HG02938 (cell line): ENCODE data around the gene CSGALNACT2.
"Not testable (repeated sequence)": the region's sequence is repeated elsewhere in the genome, so short reads cannot be mapped to it uniquely, and the experiment has no call there.

Experiments
- ATAC-seq: cut with Tn5 transposase; IDR thresholded peaks from one replicate; pipeline ENCODE4 v1.9.1; 2021; ENCODE audit warnings: mild to moderate bottlenecking, moderate library complexity; ENCODE audit not compliant: unreplicated experiment

Gene CSGALNACT2

GRCh38 chr10:43174969-43175368, 36.7 kb downstream of the CSGALNACT2 start:
- ATAC-seq = no peak

GRCh38 chr10:43176271-43176670, 38.0 kb downstream of the CSGALNACT2 start:
- ATAC-seq = no peak

DNA sequence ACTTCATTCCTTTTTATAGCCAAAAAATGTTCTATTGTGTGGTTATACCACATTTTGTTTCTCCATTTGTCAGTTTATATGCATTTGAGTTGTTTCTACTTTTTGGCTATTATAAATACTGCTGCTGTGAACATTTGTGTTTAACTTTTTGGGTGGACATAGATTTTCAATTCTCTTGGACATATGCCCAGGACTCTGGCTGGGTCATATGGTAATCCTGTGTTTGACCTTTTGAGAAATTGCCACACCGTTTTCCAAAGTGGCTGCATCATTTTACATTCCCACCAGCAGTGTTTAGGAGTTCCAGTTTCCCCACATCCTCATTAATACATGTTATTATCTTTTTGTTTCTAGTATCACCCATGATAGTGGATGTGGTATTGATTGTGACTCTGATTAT, 39.4 kb downstream of the CSGALNACT2 start:
- no peak for ATAC-seq

DNA sequence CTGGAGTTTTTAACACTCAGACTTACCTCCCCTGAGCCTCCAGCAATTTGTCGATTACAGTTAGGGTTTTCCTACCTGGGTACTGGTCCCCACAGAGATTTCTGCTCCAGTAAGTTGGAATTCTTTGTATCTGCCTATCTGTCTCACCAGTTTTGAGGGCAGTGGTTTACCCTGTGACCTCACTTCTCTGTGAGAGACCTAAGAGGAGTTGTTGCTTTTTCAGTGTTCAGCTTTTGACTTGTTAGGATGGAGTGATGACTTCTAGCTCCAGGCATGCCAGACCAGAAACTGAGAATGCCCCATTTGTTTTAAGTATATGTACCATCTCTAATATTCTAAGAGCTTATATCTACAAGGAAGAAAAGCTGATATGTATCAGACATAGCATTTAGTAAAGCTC, 42.9 kb downstream of the CSGALNACT2 start:
- ATAC-seq = no peak

GRCh38 chr10:43183764-43184163, 45.5 kb downstream of the CSGALNACT2 start:
- not testable (repeated sequence) for ATAC-seq

DNA sequence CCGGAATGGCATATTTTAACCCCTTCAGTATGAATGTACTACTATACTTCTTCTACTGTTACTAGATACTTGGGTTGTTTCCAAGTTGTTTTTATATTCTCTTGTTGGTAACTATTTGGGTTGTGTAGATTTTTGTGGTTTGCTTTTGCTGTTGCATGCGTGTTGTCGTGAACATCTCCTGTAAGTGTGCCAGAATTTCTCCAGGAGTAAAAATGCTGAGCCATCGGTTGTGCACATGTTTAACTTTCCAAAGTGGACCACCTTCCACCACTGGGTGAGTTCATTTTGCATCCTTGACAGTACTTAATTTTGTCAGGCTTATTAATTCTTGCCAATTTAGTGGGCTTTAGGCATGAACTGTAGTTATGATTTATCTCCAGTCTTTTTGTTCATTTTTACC, 47.9 kb downstream of the CSGALNACT2 start:
- no peak for ATAC-seq

GRCh38 chr10:43187213-43187612, 49.0 kb downstream of the CSGALNACT2 start:
- no peak for ATAC-seq

- no peak for ATAC-seq
Observed at GRCh38 chr10:43188702-43189101, 50.5 kb downstream of the CSGALNACT2 start.

GRCh38 chr10:43190289-43190688, 52.0 kb downstream of the CSGALNACT2 start:
- ATAC-seq = no peak

GRCh38 chr10:43190775-43191174, 52.5 kb downstream of the CSGALNACT2 start:
- no peak for ATAC-seq

DNA sequence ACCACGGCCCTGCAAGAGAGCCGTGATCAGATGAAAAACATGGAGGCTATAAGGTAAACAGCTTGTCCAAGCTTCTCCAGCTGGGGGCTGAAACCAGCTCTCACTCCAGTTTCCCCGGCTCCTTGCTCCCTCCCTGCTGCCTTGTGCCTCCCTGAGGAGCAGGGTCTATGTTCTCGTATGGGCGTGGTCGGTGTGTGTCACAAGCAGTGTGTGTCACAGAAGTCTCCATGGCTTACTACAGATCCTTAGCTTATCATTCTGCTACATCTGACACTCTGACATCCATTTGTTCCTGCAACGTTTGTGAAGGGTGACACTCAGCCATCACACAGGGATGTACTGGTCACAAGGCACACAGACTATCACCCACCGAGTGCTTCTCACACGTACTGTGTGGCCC, 54.6 kb downstream of the CSGALNACT2 start:
- no peak for ATAC-seq

DNA sequence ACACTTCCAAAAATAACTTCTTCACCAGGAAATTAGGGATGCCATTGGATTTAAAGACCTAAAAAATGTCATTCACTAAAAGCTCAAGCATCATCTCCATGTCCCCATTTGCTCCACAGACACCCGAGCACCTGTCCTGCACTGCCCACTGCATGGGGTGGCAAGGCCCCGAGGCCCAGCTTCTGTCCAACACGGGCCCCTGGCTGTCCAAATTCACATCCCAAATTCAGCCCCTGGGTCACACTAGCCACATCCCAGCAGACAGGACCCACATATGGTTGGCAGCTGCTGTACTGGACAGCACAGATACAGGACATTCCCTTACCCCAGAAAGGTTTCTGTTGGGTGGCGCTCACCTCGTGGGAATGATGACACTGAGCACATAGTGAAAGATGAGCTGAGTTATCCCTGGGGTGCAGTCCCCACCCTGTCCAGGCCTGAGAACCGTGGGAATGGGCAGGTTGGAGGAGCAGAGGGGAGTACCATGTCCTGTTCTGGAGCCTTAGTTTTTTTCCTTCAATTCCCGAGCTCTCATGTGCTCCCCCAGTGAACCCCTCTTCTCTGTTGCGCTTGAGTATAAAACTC, 55.3 kb downstream of the CSGALNACT2 start:
- ATAC-seq = no peak

DNA sequence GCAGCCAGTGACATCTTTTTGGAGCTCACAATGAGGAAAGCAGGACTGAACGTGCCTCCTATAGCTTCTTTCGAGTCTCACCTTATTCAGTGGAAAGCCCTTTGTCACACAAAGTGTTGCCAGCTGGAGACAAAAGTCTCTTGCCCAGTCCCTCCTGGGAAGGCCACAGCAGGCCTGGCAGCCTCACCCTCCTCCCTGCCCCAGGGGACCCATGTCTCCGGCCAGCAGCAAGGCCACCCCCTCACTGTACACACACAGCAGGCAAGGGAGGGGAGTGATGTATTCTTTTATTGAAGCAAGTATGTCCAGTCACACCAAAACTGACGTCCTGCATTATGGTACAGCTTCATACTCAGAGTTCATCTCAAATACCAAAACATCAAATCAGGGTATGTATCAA, 56.0 kb downstream of the CSGALNACT2 start:
- ATAC-seq = no peak

DNA sequence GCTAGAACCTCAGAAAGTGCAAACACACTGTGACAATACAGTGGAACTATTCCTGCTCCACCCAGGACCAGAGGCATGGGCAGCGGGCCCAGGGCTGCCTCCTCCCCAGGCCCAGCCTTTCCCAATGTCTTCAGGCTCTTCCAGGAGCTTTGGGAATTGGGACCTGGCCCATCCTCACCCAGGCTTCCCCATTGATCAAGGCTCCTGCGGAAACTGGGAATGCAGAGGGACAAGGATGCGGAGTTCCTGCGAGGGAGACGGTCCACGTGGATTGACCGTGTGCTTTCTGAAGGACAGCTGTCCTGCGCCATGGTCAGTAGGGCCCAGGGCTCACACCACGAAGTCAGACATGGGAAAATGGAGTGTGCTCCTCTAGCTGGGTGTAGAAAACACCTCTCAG, 56.6 kb downstream of the CSGALNACT2 start:
- ATAC-seq = no peak

- ATAC-seq = no peak
Observed at GRCh38 chr10:43195557-43195956, 57.3 kb downstream of the CSGALNACT2 start.

DNA sequence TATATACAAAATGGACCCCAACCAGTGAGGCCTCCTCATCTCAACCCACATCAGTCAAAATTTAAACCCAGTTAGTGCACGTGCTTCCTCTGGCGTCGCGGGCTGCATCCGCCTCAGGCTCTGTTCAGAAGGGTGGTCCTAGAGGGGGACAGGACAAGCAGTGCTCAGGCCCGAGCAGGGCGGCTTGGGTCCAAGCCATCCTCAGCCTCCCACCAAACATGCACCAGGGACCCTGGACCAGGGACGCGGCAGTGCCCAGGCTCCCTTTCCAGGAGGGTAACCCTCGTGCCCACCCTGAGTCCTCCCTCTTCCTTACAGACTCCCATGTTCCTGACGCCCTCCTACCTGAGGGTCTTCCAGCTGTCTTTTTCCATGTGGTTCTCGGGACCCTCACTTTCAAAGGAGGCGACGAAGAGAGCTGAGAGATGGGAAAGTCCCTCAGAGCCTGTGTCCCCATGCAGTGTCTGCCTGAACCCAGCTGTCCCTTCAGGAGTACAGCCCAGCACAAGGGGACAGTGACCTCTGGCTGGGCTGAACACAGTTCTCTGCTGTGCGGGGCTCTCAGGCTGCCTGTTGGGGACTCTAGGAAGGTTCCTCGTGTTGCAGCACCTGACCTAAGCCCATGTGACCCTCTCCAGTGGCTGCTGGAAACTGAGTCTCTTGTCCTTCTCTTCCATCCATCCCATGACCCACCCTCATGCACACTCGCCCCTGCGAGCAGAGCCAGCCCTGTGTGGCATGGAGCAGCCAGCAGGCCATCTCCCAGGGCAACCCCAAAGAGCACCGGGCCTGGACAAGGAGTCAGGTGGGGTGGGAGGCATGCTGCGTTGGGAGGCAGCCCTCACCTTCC, 58.1 kb downstream of the CSGALNACT2 start:
- ATAC-seq = no peak

DNA sequence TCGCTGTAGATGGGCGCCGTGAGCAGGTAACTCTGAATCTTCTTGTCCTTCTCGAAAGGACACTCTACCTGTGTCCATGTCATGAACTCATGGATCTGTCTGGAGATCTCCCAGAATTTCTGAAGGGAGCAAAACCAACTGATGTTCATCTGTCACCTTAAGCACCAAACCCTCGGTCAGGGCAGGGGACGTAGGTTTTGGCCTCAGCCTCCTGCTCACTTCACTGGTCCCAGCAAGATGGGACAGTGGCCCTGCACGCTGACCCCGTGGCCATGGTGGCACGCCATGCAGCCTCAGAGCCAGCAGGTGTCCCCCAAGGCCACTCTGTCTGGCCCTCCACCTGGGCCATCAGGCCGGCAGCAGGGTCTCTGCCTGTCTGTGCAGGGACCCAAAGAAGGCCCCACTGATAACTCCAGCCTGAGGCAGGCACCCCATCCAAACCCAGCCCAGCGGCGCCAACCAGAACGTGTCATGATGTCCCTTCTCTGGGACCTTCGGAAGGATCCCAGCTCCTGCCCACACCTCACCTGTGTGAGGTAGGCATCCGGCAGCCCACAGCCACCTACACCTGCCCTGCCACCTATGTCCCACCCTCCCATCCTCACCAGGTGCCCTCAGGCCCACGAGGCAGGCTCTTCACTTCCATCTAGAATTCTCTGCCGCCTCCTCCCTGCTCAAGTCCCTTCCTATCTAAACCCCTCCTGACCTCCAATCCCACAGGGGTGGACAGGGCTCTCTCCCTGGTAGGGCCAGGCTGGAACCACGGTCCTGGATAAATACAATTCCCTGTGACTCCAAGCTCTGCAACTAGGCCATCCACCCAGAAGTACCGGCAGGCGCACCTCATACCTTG, 59.0 kb downstream of the CSGALNACT2 start:
- no peak for ATAC-seq

DNA sequence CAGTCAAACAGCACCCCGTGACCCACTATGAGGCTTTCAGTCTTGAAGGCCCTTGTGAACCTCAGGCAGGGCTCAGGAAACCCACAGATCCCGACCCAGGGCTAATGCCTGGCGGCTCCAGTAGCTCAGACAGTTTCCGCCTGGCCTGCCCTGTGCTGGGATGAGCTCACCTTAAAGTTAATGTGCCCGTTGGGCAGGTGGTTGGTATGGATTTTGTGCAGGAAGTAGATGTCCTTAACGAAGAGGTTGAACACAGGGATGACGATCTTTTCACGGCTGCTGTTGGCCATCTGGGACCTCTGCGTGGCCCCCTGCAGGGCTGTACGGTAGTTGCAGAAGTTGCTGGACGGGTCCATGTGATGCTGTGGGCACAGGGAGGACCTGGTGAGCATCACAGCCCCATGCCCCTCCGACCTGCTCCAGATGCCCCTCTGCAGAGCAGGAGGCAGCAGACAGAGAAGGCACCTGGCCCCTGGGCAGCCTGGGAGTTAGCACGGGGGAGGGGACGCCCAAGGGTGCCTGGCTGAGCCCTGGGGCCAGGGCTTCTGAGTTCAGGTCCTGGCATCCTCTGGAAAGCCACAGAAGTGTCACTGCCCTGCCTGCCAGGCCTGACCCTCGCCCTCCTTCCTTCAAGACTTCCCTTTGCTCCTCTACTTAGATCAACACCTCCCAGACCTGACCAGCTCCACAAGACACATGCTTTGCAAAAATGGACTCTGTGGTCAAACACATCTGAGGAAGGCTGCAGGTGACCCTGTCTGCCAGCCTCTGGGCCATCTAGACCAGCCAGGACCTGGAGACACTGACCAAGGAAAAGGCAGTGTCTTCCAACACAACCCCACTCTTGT, 59.8 kb downstream of the CSGALNACT2 start:
- no peak for ATAC-seq

GRCh38 chr10:43198682-43199005, 60.4 kb downstream of the CSGALNACT2 start:
- ATAC-seq = no peak

GRCh38 chr10:43199088-43199683, 60.9 kb downstream of the CSGALNACT2 start:
- ATAC-seq = no peak
